DLD1 (cell line): ENCODE results near the gene METTL25.
"Not testable (repeated sequence)": the region's sequence is repeated elsewhere in the genome, so short reads cannot be mapped to it uniquely, and the experiment has no call there.

Experiments used
- in situ Hi-C: cut with HindIII; loops from 2 replicates; pipeline ENCODE4 v1.10.0; 2017; ENCODE audit warnings: low sequenced_read_pairs

The METTL25 gene

GRCh38 chr12:82358200-82359114, at the start of gene METTL25, which contains the start of gene CCDC59:
Gene METTL25 (plus strand): TSS chr12:82358529. CDS start chr12:82358566, 37 bp downstream.
Gene CCDC59 (minus strand): TSS chr12:82358387. CDS start chr12:82358376, 11 bp downstream.
- in situ Hi-C loops = no loop called here

- in situ Hi-C loops = no loop called here
Observed at GRCh38 chr12:82314406-82314892, 43.9 kb upstream of the METTL25 start.

GRCh38 chr12:82319276-82319675, 39.1 kb upstream of the METTL25 start:
- in situ Hi-C loops = no loop called here

GRCh38 chr12:82325540-82326336, 32.6 kb upstream of the METTL25 start:
- in situ Hi-C loops = no loop called here

DNA sequence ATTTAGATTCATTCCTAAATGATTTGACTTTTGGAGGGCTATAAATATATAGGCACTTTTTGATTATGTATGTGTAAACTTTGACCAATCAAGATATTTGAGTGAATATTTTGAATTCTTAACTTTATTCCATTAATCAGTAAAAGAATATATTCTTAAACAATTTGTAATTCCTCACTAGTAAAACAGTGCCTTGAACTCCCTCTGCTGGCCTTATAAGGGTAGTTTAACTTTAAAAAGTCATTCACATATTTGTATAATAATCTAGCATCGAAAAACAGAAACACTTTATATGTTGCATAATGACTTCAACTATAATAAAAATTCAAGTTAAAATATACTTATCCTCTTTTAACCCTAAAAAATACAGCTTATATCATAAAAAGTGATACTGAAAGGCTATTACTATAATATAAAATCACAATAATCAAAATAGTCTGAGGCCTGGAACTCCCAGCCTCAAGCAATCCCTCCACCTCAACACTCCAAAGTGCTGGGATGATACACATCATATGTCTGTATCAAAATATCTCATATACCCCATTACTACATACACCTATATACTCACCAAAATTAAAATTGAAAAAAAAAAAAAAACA, 31.3 kb upstream of the METTL25 start:
- in situ Hi-C loops = no loop called here

DNA sequence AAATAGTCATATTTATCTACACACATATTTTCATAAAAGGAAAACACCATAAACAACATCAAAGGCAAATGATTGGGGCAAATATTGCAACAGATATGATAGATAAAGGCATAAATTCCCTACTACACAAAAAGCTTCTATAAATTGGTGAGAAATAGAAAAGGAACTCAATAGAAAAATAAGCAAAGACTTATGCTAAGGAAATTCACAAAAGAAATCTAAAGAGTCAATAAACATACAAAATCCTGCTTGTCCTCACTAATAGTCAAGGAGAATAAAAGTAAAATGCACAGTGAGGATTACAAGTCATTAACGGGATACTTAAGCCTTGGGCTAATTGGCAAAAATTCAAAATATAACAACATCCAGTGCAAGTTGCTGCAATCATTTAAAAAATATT, 30.5 kb upstream of the METTL25 start:
- in situ Hi-C loops = no loop called here

DNA sequence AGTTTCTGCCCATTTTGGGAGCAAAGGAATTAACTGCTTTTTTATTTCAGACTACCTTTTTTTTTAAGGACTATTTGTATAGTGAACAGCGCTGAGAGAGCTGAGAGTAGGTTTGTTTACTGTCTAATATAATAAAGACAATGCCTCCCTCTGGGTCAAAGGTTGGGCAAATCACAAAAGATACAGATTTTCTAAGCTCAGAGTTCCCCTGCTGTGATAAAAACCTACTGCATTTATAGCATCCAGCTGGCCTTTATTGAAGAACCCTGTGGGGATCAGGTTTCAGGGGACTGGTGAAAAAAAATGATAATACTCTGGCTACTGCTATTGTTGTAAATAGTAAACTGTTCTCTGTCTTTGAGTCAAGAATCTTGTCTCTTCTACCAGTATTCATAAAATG, 28.8 kb upstream of the METTL25 start:
- in situ Hi-C loops = no loop called here

GRCh38 chr12:82350161-82350560, 8.2 kb upstream of the METTL25 start:
- in situ Hi-C loops = no loop called here

DNA sequence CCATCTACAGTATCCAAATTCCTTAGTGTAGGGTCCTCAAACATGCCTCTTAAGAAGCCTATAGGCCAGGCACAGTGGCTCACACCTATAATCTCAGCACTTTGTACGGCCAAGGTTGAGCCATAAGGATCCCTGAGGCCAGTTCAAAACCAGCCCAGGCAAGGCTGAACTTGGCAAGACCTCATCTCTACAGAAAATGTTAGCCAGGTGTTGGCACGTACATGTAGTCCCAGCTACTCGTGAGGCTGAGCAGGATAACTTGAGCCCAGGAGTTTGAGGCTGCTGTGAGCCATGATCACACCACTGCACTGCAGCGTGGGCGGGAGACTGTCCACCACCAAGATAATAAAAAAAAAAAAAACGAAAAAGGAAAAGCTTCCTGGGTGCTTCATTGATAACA, 6.9 kb upstream of the METTL25 start:
- in situ Hi-C loops = no loop called here

DNA sequence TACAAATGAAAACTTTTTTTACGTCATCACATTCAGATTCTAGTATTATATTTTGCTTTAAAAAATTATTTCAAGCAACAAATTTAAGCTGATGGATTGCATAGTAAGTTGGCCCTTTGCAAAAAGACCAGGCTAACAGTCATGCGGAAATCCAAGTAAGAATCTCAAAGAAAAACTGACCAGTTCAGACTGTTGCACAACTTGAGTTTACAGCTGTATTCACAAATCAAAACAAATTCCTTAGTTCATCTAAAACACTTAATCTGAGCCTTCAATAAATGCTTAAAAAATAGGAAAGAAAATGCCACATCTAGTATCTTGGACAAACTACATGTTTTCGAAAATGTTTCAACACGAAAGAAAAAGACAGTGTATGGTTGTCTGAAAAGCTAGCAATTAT, 989 bp upstream of the METTL25 start:
- in situ Hi-C loops = no loop called here

- in situ Hi-C loops = no loop called here
Observed at GRCh38 chr12:82357845-82358199, 507 bp upstream of the METTL25 start.

DNA sequence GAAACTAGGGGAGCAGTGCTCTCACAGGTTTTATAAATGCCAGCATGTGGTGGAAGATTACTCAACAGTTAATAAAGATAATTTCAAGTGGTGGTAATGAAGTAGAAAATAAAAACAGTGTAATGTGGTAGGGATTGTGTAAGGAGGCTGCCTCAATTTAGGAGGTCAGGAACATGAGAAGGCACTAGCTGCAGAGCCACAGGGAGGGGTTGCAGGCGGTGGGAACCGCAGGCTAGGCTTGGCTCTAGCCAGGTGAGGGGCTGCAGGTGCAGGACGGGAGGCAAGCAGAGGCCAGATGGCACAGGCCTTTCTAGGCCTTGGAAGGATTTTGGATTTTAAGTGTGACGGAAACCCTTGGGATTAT, 768 bp downstream of the METTL25 start:
- in situ Hi-C loops = no loop called here

- in situ Hi-C loops = not testable (repeated sequence)
Observed at GRCh38 chr12:82360834-82361233, 2.5 kb downstream of the METTL25 start.

DNA sequence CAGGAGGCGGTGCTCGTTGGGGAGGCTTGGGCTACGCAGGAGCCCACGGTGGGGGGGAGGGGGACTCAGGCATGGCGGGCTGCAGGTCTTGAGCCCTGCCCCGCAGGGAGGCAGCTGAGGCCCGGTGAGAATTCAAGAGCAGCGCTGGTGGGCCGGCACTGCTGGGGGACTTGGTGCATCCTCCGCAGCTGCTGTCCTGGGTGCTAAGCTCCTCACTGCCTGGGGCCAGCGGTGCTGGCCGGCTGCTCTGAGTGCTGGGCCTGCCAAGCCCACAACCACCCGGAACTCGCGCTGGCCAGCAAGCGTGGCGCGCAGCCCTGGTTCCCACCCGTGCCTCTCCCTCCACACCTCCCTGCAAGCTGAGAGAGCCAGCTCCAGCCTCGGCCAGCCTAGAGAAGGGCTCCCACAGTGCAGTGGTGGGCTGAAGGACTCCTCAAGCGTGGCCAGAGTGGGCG, 3.2 kb downstream of the METTL25 start:
- in situ Hi-C loops = no loop called here

GRCh38 chr12:82363990-82364389, 5.7 kb downstream of the METTL25 start:
- in situ Hi-C loops = no loop called here

DNA sequence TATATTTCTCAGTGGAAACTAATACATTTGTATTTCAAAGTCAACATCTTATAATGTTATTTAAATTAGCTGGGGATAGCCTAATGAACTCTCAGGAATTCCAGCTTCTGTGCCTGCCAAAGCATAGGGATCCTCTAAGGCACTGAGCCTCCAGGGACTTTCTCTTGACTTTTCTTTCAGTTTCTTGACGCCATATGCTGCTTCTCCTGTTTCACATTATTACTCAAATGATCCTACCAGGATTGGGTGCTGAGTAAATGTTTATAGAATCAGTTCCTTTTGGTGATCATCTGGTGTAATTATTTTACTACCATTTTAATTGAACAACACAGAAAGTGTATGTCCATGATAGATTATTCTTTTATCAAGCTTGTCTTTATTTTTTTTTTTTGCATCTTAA, 7.9 kb downstream of the METTL25 start:
- in situ Hi-C loops = no loop called here

DNA sequence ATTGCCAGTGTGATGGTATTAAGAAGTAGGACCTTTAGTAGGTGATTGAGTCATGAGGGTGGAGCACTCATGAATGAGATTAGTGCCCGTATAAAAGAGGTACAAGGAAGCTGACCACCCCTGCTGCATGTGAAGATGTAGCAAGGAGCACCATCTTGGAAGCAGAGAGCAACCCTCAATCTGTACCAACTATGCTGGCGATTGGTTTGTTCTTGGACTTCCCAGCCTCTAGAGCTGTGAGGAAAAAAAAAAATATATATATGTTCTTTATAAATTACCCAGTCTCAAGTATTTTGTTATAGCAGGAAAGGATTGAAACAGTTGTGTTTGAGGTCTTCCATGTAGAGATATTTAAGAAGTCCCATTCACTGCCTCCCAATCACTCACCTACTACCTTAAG, 16.9 kb downstream of the METTL25 start:
- in situ Hi-C loops = no loop called here

GRCh38 chr12:82378997-82379396, 20.7 kb downstream of the METTL25 start:
- in situ Hi-C loops = no loop called here

- in situ Hi-C loops = no loop called here
Observed at GRCh38 chr12:82383930-82384552, 25.7 kb downstream of the METTL25 start.

DNA sequence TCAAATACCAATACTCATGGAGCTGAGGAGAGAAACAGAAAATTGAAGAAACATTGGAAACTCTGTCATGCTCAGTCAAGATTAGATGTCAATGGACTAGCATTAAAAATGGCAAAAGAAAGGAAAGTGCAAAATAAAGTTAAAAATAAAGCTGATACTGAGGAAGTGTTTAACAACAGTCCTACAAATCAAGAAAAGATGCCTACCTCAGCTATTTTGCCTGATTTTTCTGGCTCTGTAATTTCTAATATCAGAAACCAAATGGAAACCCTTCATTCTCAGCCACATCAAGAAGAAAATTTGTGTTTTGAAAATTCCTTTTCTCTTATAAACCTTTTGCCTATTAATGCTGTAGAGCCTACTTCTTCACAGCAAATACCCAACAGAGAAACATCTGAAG, 40.5 kb downstream of the METTL25 start:
- in situ Hi-C loops = no loop called here

DNA sequence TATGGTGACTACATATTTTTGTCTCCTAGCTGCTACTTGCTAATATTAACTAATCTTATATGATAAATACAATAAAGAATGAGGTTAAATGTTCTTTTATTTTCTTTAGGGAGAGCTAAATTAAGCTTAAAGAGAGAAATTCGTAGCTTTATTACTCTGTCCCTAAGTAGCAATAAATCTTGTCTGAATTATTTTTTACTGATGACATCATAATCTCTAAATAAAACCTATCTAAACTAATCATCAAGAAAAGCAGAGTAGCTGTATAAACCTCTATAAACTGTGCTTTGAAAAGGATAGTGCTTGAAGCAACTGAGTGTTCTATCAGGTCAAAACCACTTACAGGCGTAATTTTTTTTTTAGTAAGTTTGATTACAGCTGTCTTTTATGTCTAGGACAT, 42.5 kb downstream of the METTL25 start:
- in situ Hi-C loops = no loop called here
